ENCODE results near the gene ITGB7. TPM values are rescaled to one million over a fixed set of nuclear protein-coding genes. Genes with fewer than 3 reads are reported as not detected.
A peak's percentile ranks its signal among the peaks of the same experiment; 100 is the strongest.

Gene ITGB7
- total RNA-seq, 1 donor: 17.0 TPM

- DNase-seq (ENCODE audit: low read depth in 2 of 3, low spot score in 2 of 3): no peak
These were observed 24.5 kb upstream of the ITGB7 start for GRCh38 chr12:53231671-53231920.

- no peak for DNase-seq (ENCODE audit: low read depth in 2 of 3, low spot score in 2 of 3)
These were observed 23.2 kb upstream of the ITGB7 start for GRCh38 chr12:53230108-53230845.

- no peak for DNase-seq (ENCODE audit: low read depth in 2 of 3, low spot score in 2 of 3)
These were observed 22.4 kb upstream of the ITGB7 start for GRCh38 chr12:53229454-53229853.

GRCh38 chr12:53227836-53228235 is 20.8 kb upstream of the ITGB7 start:
- no peak for DNase-seq (ENCODE audit: low read depth in 2 of 3, low spot score in 2 of 3)

DNA sequence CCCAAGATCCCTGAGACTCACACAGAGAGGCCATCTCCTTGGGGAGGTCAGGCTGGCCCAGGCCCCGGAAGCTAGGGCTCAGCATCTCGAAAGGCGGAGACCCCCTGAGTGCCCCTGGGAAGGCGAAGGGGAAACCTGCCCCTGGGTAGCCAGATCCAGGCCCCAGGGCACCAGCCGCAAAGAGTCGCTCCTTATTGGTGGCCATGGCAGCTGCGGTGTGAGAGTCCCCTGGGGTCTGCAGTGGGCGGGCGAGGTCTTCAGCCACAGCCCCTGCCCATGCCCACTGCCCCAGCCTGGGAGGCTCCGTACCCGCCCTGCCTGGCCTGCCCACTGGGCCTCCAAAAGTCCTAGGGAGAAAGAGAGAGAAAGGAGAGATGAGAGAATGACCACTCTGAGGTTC is 20.3 kb upstream of the ITGB7 start:
- no peak for DNase-seq (ENCODE audit: low read depth in 2 of 3, low spot score in 2 of 3)

DNA sequence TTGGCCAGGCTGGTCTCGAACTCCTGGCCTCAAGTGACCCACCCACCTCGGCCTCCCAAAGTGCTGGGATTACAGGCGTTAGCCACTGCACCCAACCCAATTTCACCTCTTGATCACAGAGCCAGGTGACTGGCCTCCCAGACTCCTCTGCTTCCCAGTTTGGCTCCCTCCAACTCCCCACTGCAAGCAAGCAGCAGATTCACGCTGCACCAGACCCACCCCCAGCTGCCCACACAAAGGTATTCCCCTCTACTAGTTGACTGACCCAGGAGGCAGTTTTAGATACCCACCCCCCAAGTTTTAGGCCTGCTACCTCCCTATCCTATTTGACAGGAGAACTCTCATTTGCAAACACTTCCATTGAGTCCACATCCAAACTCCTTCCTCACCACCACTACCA is 19.8 kb upstream of the ITGB7 start:
- no peak for DNase-seq (ENCODE audit: low read depth in 2 of 3, low spot score in 2 of 3)

DNA sequence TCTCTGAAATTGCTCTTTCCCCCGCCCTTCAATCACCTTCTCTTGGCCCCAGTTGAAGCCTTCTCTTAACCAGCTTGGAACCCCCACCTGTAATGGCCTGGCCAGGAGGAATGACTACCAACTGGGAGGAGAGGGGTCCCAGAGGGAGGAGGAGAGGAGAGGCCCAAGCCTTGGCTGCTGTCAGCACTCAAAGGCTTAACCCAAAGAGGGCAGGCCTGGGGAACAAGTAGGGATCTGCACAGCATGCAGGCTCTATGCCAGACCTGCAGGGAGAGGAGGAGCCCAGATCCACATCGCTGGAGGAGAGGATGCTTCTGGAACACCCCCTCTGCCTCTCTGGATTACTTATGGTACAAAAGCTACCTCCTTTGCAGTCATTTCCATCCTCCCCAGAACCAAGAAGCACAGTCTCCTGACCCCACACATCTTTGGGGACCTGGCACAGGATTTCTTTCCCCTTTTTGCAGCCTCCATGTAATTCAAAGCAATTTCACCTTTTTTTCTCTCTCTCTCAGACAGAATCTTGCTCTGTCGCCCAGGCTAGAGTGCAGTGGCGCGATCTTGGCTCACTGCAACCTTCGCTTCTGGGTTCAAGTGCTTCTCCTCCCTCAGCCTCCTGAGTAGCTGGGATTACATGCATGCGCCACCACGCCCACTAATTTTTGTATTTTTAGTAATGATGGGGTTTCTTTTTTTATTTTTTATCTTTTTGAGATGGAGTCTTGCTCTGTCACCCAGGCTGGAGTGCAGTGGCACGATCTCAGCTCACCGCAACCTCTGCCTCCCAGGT is 18.8 kb upstream of the ITGB7 start:
- DNase-seq (ENCODE audit: low read depth in 2 of 3, low spot score in 2 of 3): no peak

DNA sequence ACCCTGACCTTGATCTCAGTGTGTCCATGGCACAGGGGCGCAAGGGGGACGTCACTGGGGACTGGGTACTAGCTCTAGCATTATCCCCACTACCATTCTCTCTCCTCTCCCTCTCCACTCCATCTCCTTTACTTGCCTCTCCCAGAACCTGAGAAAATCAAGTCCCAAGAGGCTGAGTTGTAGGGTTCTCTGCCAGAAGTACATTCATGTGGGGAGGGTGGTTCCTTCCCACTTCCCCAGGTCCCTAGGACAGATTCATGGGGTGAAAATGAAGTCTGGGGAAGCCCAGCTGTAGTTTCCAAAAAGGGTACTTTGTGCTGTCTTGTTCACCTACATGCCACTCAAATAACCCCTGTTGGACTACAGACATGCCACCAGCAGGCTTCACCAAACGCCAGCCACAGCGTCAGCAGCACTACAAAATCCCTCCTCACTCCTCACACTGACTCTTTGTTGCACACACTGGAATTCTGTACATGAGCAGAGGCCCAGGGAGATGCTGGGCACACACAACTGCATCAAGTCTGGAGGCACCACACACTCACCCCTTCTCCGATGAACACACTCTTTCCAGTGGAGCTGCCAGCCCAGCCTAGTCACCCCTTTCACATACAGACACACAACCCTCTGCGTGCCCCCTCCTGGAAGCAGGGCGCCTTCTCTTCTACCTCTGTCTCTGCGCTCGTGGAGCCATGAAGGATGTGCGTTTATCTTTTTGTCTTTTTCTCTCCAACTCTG is 18.0 kb upstream of the ITGB7 start:
- DNase-seq (ENCODE audit: low read depth in 2 of 3, low spot score in 2 of 3): no peak

- DNase-seq (ENCODE audit: low read depth in 2 of 3, low spot score in 2 of 3): no peak
These were observed 17.2 kb upstream of the ITGB7 start for GRCh38 chr12:53224061-53224896.

DNA sequence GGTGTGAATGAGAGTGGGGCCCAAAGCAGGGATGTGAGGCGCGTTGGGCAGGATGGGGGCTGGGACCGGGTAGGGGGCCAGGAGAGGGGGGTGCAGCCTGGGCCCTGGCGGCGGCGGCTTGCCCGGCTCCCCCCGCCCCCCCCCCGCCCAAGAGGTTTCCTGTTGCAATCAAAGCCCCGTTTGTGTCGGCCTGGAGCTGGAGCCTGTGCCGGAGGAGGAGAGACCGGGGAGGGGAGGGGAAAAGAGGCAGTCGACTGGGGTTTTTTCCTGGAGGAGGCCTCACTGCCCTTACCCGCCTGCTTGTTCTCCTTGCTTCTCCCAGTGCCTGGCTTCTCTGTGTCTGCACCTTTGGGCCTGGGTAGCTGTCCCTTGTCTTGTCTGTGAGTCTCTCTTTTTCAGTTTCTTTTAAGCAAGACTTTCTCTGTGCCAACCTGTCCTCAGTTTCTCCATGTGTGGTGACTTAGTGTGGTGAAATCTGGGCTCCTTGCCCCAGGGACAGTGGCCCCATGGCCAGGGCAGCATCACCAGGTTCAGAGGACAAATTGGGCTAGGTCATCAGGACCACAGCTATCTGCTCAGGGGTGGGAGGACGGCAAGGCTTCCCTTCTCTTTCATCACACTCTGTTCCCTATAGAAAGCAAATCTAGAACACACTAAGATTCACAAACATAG is 16.5 kb upstream of the ITGB7 start:
- no peak for DNase-seq (ENCODE audit: low read depth in 2 of 3, low spot score in 2 of 3)

DNA sequence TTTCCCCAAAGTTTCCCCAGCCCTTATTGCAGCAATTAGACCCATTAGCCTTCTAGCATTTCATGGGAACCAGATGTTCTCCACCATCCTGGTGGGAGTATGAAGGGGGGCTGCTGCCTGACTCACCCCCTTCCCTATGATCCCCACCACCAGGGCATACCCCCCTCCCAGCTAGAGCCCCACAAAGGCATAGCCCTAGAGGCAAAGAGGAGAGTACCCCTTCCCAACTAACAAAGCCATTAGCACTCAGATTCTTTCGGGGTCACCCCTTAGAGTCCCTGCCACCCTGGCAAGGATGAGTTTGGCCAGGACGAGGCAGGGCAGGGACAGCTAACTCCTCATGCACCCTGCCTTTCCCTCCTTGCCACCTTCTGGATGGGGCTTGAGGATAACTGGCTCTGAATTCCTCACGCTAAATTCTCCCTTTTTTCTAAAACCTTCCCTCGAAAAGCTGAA is 15.8 kb upstream of the ITGB7 start:
- DNase-seq (ENCODE audit: low read depth in 2 of 3, low spot score in 2 of 3): no peak

GRCh38 chr12:53222170-53222721 is 15.2 kb upstream of the ITGB7 start:
- no peak for DNase-seq (ENCODE audit: low read depth in 2 of 3, low spot score in 2 of 3)

GRCh38 chr12:53221203-53222080 is 14.4 kb upstream of the ITGB7 start:
- DNase-seq (ENCODE audit: low read depth in 2 of 3, low spot score in 2 of 3): peak in 2 of 3 donors; percentile 58 to 68

DNA sequence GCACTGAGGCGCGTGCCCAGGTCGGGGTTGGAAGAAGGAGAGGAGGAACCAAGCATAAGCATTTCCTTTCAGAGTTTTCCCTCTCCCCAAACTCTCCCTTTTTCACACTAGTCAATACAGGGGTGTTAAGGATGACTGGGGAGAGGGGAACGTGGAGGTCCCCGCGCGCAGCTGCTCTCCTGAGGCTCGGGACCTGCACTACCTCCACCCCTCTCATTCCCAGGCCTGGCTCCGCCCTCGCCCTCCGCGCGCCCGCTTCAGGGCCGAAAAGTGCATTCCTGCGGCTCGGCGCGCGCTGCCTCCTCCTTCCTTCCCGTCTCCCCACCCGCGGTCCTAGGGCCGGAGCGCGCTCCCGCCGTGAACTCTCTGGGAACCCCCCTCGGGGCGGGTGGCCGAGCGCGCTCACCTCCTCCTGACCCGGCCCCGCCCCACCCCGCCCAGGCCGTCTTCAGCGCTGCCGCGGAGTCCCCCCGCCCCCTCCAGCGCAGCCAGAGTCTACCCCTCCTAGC is 13.7 kb upstream of the ITGB7 start:
- DNase-seq (ENCODE audit: low read depth in 2 of 3, low spot score in 2 of 3): peak; percentile 58 to 86 (median 76)

DNA sequence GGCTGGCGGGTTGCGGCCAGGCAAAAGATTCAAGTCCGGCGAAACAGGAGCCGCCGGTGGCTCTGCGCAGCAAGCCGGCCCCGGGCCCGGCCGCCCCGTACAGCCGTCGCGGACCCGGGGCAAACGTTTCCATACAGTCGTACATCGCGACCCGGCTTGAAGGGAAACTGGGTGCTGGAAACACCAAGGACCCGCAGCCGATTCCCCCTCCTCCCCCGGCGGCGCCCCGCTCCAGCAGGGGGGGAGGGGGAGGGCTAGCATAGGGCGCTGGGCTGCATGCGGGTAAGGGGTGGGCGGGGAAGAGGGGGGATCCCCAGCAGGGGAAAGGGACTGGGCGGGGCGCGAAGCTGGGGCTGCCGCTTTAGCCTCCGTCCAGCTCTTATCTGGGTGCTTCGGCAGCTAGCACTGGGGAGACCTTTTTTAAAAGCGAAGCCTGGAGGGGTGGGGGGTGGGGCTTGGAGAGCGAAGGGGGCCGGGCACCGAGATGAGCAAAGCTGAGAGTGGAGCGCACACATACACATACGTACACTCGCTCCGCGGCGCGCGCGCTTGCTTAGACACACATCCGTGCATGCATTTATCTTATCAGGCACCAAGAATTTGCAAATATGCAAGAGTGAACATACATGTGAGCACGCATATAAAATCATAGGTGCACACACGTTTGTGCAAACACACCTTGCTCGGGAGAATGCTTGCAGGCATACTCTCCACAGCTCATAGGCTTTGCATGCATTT is 13.1 kb upstream of the ITGB7 start:
- DNase-seq (ENCODE audit: low read depth in 2 of 3, low spot score in 2 of 3): peak; percentile 54 to 67 (median 60)

GRCh38 chr12:53219292-53219955 is 12.4 kb upstream of the ITGB7 start:
- no peak for DNase-seq (ENCODE audit: low read depth in 2 of 3, low spot score in 2 of 3)

DNA sequence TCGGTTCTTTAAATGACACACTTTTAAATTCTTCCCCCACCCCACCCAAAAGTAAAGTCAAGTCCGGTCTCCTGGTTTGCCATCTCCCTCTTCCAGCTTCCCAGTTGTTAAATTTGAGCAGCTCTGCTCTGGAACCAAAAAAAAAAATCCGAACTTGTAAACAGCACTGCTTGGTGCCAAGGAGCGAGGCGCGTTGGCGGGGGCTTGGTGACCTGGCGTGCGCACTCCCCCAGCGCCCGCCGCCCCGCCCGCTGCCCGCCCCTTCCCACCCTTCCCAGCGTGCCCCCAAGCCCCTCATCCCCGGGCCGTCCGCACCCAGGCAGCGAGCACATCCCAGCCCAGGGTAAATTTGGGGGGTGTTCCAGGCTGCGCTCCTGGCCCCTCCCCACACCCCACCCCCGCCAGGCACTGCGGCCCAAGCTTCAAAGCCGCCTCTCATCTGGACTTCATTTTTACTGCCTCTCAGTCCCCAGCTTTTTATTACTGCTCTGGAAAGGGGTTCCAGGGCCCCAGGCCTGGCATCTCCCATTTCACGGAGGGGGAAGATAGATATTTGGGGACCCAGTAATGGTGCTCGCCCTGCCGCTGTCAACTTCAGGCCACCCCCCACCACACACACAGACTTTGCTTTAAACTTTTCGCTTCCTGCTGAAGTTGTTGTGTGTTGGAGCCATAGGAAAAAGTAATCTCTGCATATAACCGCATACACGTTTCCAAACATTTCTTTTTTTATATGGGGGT is 11.7 kb upstream of the ITGB7 start:
- DNase-seq (ENCODE audit: low read depth in 2 of 3, low spot score in 2 of 3): no peak
